PC-9 (cell line): ENCODE results near the gene CASP8.

Source experiments
- CTCF ChIP-seq: fragments of 200-600 bp; sonication (generic); conservative IDR thresholded peaks from 2 replicates; pipeline ENCODE4 v1.6.1; 2017; ENCODE audit warnings: mixed run types, antibody characterized with exemption, mild to moderate bottlenecking, moderate library complexity
- EZH2 ChIP-seq: fragments of 200-600 bp; sonication (generic); IDR thresholded peaks from 2 replicates; pipeline ENCODE4 v1.8.0; 2017; ENCODE audit warnings: antibody characterized with exemption, low read depth

DNA sequence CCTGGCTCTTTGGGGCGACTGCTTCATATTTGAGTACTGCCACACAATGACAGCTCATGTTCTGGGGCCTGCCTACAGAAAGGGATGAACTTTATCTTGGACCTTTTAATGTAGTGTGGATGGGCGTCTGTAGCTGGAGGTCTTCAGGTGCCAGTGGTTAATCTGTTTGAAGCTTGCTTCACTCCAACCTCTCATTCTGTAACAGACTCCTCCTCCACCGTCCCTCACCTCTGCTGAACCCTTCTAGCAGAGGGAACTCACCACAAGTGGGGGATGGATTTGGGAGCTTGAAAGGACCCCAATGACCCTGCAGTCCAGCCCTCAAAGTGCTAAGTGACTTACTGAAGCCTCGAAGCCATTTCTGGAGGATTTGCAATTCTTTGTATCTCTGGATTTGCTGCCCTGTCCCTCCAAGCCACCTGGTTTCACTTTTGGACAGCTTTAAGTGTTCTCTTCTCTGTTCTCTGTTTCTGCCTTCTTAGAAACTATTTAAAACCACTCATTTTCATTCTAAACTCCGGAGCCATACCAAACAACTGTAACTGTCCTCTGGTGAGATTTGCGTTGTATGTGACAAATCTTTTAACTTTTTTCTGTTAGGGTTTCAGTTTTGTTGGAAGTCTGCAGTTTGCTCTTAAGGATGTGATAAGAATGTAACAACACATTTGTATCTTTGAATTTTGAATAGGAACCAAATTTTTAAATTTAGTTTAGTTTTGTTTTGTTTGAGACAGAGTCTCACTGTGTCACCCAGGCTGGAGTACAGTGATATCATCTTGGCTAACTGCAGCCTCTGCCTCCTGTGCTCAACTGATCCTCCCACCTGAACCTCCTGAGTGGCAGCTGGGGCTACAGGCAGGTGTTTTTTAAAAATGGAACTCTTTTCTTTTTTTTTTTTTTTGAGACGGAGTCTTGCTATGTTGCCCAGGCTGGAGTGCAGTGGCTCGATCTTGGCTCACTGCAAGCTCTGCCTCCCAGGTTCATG is 37.0 kb upstream of the CASP8 start:
- TF ChIP-seq CTCF: no peak
- TF ChIP-seq EZH2: no peak
